Measurements from ENCODE around the gene TEX26.

GRCh38 chr13:30982506-30982905 is 50.0 kb downstream of the TEX26 start:
- TF ChIP-seq EZH2phosphoT487 (IDR thresholded peaks at IDR 0.05; ENCODE audit: borderline replicate concordance, low read depth, low read length) = no peak
- TF ChIP-seq, protein P1, sequence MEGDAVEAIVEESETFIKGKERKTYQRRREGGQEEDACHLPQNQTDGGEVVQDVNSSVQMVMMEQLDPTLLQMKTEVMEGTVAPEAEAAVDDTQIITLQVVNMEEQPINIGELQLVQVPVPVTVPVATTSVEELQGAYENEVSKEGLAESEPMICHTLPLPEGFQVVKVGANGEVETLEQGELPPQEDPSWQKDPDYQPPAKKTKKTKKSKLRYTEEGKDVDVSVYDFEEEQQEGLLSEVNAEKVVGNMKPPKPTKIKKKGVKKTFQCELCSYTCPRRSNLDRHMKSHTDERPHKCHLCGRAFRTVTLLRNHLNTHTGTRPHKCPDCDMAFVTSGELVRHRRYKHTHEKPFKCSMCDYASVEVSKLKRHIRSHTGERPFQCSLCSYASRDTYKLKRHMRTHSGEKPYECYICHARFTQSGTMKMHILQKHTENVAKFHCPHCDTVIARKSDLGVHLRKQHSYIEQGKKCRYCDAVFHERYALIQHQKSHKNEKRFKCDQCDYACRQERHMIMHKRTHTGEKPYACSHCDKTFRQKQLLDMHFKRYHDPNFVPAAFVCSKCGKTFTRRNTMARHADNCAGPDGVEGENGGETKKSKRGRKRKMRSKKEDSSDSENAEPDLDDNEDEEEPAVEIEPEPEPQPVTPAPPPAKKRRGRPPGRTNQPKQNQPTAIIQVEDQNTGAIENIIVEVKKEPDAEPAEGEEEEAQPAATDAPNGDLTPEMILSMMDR (conservative IDR thresholded peaks at IDR 0.05; ENCODE audit: low read length) = no peak

Measured in OCI-LY7 (cell line).